Fibroblast of lung (primary cell): ENCODE data around the gene CFAP77.

Experiments
- EZH2 ChIP-seq: IDR thresholded peaks from 2 replicates; pipeline ENCODE4 v1.5.1; 2012; ENCODE audit warnings: low read length, control low read depth, mild to moderate bottlenecking; ENCODE audit errors: missing control alignments
- TF ChIP-seq, protein P1 (sequence below), 2 donors: IDR thresholded peaks in 1 of 2; conservative IDR thresholded peaks in 1 of 2; 1 replicate in 1 of 2; 2 replicates in 1 of 2; pipeline ENCODE4 v1.5.1; 2011 to 2012; ENCODE audit warnings: low read length in 2 of 2, control low read depth in 1 of 2, inconsistent platforms in 1 of 2, low read depth in 1 of 2, mild to moderate bottlenecking in 1 of 2

DNA sequence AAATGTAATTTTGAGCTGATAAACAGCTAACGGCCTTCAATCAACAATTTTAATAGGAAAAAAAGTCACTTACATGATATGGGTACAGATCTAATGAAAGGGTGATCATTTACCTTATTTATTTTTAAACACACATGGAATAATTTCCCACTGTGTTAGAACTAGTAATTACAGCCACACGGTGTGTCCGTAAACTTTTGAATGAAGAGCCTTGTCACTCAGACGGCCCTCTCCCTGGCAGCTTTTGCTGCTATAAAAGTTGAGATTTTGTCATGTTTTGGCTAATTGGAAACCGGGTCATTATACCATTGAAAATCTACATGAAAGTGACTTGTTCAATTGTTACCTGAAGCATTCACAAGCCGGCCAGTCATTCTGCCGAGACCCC lies 15.7 kb downstream of the CFAP77 start:
- TF ChIP-seq, protein P1, sequence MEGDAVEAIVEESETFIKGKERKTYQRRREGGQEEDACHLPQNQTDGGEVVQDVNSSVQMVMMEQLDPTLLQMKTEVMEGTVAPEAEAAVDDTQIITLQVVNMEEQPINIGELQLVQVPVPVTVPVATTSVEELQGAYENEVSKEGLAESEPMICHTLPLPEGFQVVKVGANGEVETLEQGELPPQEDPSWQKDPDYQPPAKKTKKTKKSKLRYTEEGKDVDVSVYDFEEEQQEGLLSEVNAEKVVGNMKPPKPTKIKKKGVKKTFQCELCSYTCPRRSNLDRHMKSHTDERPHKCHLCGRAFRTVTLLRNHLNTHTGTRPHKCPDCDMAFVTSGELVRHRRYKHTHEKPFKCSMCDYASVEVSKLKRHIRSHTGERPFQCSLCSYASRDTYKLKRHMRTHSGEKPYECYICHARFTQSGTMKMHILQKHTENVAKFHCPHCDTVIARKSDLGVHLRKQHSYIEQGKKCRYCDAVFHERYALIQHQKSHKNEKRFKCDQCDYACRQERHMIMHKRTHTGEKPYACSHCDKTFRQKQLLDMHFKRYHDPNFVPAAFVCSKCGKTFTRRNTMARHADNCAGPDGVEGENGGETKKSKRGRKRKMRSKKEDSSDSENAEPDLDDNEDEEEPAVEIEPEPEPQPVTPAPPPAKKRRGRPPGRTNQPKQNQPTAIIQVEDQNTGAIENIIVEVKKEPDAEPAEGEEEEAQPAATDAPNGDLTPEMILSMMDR (conservative IDR thresholded peaks at IDR 0.05 in 1 of 2, IDR thresholded peaks at IDR 0.05 in 1 of 2; ENCODE audit: low read depth in 1 of 2, low read length in 2 of 2), result no peak
- no peak for TF ChIP-seq EZH2
